Osteoblast (primary cell): ENCODE results near the gene STAT4. TPM values are rescaled to one million over a fixed set of nuclear protein-coding genes. Genes with fewer than 3 reads are reported as not detected.
A peak's percentile ranks its signal among the peaks of the same experiment; 100 is the strongest.

Source experiments
- DNase-seq: peaks from one replicate; pipeline ENCODE4 v3.0.0; 2011; ENCODE audit warnings: low spot score, mixed read lengths; ENCODE audit not compliant: insufficient read length; ENCODE audit errors: missing footprints
- H2AFZ ChIP-seq: 2 replicates; pipeline ENCODE4 v1.6.0; 2011; ENCODE audit warnings: mild to moderate bottlenecking, low read length
- H3K27ac ChIP-seq: 2 replicates; pipeline ENCODE4 v1.5.1; 2011; ENCODE audit warnings: mild to moderate bottlenecking, low read depth, low read length, moderate library complexity
- H3K27me3 ChIP-seq: 2 replicates; pipeline ENCODE4 v1.6.0; 2012; ENCODE audit warnings: mild to moderate bottlenecking, control low read depth, inconsistent platforms, low read length, moderate library complexity; ENCODE audit not compliant: insufficient read depth
- H3K36me3 ChIP-seq: 2 replicates; pipeline ENCODE4 v1.5.1; 2011; ENCODE audit warnings: mild to moderate bottlenecking, low read length, control low read depth, moderate library complexity; ENCODE audit not compliant: insufficient read depth
- H3K4me1 ChIP-seq: 2 replicates; pipeline ENCODE4 v1.5.1; 2011; ENCODE audit warnings: mild to moderate bottlenecking, low read length, control low read depth, moderate library complexity; ENCODE audit not compliant: insufficient read depth
- H3K4me2 ChIP-seq: 2 replicates; pipeline ENCODE4 v1.6.0; 2011; ENCODE audit warnings: mild to moderate bottlenecking, low read length; ENCODE audit not compliant: insufficient read depth
- H3K4me3 ChIP-seq: fragments of 200-600 bp; sonication (generic); 3 replicates; pipeline ENCODE4 v1.5.1; 2012; ENCODE audit warnings: mild to moderate bottlenecking, low read length, inconsistent platforms; ENCODE audit not compliant: insufficient read depth
- H3K79me2 ChIP-seq: 2 replicates; pipeline ENCODE4 v1.6.0; 2012; ENCODE audit warnings: mild to moderate bottlenecking, low read length, control low read depth, inconsistent platforms; ENCODE audit not compliant: insufficient read depth
- H3K9me3 ChIP-seq: 2 replicates; pipeline ENCODE4 v1.5.1; 2011; ENCODE audit warnings: low read depth, low read length, control low read depth
- H4K20me1 ChIP-seq: 2 replicates; pipeline ENCODE4 v1.6.0; 2012; ENCODE audit warnings: mild to moderate bottlenecking, low read length, control low read depth; ENCODE audit not compliant: insufficient read depth
- CTCF ChIP-seq: IDR thresholded peaks from 2 replicates; pipeline ENCODE4 v1.5.1; 2011; ENCODE audit warnings: mild to moderate bottlenecking, low read depth, low read length, moderate library complexity; ENCODE audit errors: extremely low read depth
- total RNA-seq: library from RNA; depleted of rRNA; stranded (reverse); fragments of >200 nt; gene quantifications from 2 replicates; pipeline ENCODE4 v1.2.3, GENCODE V29; 2012

Gene STAT4
- total RNA-seq, 1 donor, result 16.6 TPM

- H3K9me3 ChIP-seq, result no peaks in the 10 kb centered on the region
- H4K20me1 ChIP-seq, result no peaks in the 10 kb centered on the region
- no peak overlapping the region for H3K4me2 ChIP-seq
- no peak for TF ChIP-seq CTCF
- peaks cover 16% of the 10 kb centered on the region for H3K4me1 ChIP-seq
- no peak overlapping the region for H3K4me3 ChIP-seq
- H3K79me2 ChIP-seq, result no peaks in the 10 kb centered on the region
- no peak overlapping the region for H2AFZ ChIP-seq
- H3K27me3 ChIP-seq, result no peaks in the 10 kb centered on the region
- no peak for DNase-seq
- peak overlapping the region; percentile 3 for H3K27ac ChIP-seq
- H3K36me3 ChIP-seq, result no peaks in the 10 kb centered on the region
Observed at GRCh38 chr2:191031256-191031655, 119.5 kb downstream of the STAT4 start.

GRCh38 chr2:191030521-191031154 lies 120.2 kb downstream of the STAT4 start:
- peak; percentile 69 for TF ChIP-seq CTCF
- Histone ChIP-seq H3K27me3 (no peaks in the 10 kb centered on the region), H2AFZ (peak overlapping the region; percentile 35), H3K9me3 (no peaks in the 10 kb centered on the region), H3K27ac (peak overlapping the region; percentile 3), H3K79me2 (no peaks in the 10 kb centered on the region), H4K20me1 (no peaks in the 10 kb centered on the region), H3K4me3 (peak overlapping the region; percentile 20), H3K4me1 (peaks cover 16% of the 10 kb centered on the region), H3K4me2 (peak overlapping the region; percentile 43), H3K36me3 (no peaks in the 10 kb centered on the region)
- DNase-seq, result peak; percentile 50

- DNase-seq, result no peak
- no peak for TF ChIP-seq CTCF
Observed at GRCh38 chr2:191029280-191029950, 121.4 kb downstream of the STAT4 start.

GRCh38 chr2:191026377-191026776 lies 124.4 kb downstream of the STAT4 start:
- DNase-seq, result no peak
- no peaks in the 10 kb centered on the region for H3K36me3 ChIP-seq
- H3K27ac ChIP-seq, result no peak overlapping the region
- TF ChIP-seq CTCF, result no peak
- H4K20me1 ChIP-seq, result no peaks in the 10 kb centered on the region
- H3K4me1 ChIP-seq, result peaks cover 18% of the 10 kb centered on the region
- H3K9me3 ChIP-seq, result no peaks in the 10 kb centered on the region
- H2AFZ ChIP-seq, result no peak overlapping the region
- no peaks in the 10 kb centered on the region for H3K27me3 ChIP-seq
- no peak overlapping the region for H3K4me3 ChIP-seq
- no peaks in the 10 kb centered on the region for H3K79me2 ChIP-seq
- no peak overlapping the region for H3K4me2 ChIP-seq

More at GRCh38 chr2:191029280-191029950, 121.4 kb downstream of the STAT4 start:
- peaks cover 16% of the 10 kb centered on the region for H3K4me1 ChIP-seq
- H3K79me2 ChIP-seq, result no peaks in the 10 kb centered on the region
- H3K4me2 ChIP-seq, result no peak overlapping the region
- no peaks in the 10 kb centered on the region for H3K27me3 ChIP-seq
- no peak overlapping the region for H3K4me3 ChIP-seq
- H2AFZ ChIP-seq, result no peak overlapping the region
- no peaks in the 10 kb centered on the region for H3K36me3 ChIP-seq
- H4K20me1 ChIP-seq, result no peaks in the 10 kb centered on the region
- no peaks in the 10 kb centered on the region for H3K9me3 ChIP-seq
- no peak overlapping the region for H3K27ac ChIP-seq
